HL-60 (cell line): Measurements from ENCODE around the gene PRL.

Experiments used
- DNase-seq, 2 experiments: peaks; one replicate each; pipeline ENCODE4 v3.0.0-alpha.2; 2010 to 2020; ENCODE audit warnings: low read depth in 1 of 2, low spot score in 1 of 2
- H3K27ac ChIP-seq: fragments of 250-450 bp; sonication (Bioruptor Pico); replicated peaks from 2 replicates; pipeline ENCODE4 v1.5.1; 2020; ENCODE audit warnings: mild to moderate bottlenecking, moderate library complexity
- H3K27me3 ChIP-seq: fragments of 250-450 bp; sonication (Bioruptor Pico); 2 replicates; pipeline ENCODE4 v1.5.1; 2021; ENCODE audit warnings: mild to moderate bottlenecking, moderate library complexity; ENCODE audit not compliant: insufficient read depth, poor library complexity, severe bottlenecking
- H3K4me3 ChIP-seq: replicated peaks from 2 replicates; pipeline ENCODE4 v1.5.1; 2011; ENCODE audit warnings: mild to moderate bottlenecking, control low read depth, low read length; ENCODE audit not compliant: insufficient read depth
- CTCF ChIP-seq: IDR thresholded peaks from one replicate; pipeline ENCODE4 v1.5.1; 2011; ENCODE audit warnings: low read length, control low read depth, inconsistent platforms; ENCODE audit not compliant: insufficient read depth
- GABPA ChIP-seq: IDR thresholded peaks from 2 replicates; pipeline ENCODE4 v1.6.1; 2012; ENCODE audit warnings: low read depth
- POLR2AphosphoS5 ChIP-seq: IDR thresholded peaks from 2 replicates; pipeline ENCODE4 v1.6.1; 2012; ENCODE audit warnings: low read depth
- REST ChIP-seq: IDR thresholded peaks from 2 replicates; pipeline ENCODE4 v1.6.1; 2012; ENCODE audit warnings: low read depth; ENCODE audit not compliant: insufficient replicate concordance
- SPI1 ChIP-seq: IDR thresholded peaks from 2 replicates; pipeline ENCODE4 v1.6.1; 2012; ENCODE audit warnings: low read depth, mild to moderate bottlenecking, borderline replicate concordance

The PRL gene

GRCh38 chr6:22330941-22331340, 34.1 kb upstream of the PRL start:
- Histone ChIP-seq H3K27me3 (no peaks in the 10 kb centered on the region), H3K4me3 (no peak overlapping the region), H3K27ac (no peak overlapping the region)
- TF ChIP-seq SPI1 (no peak), POLR2AphosphoS5 (no peak), REST (no peak), CTCF (no peak), GABPA (no peak)
- DNase-seq, result no peak

GRCh38 chr6:22328474-22328873, 31.6 kb upstream of the PRL start:
- no peak for DNase-seq

GRCh38 chr6:22327881-22328280, 31.0 kb upstream of the PRL start:
- TF ChIP-seq GABPA (no peak), POLR2AphosphoS5 (no peak), CTCF (no peak), REST (no peak), SPI1 (no peak)
- Histone ChIP-seq H3K4me3 (no peak overlapping the region), H3K27ac (no peak overlapping the region)

More at GRCh38 chr6:22328474-22328873, 31.6 kb upstream of the PRL start:
- Histone ChIP-seq H3K27me3 (no peaks in the 10 kb centered on the region), H3K27ac (no peak overlapping the region), H3K4me3 (no peak overlapping the region)
- TF ChIP-seq REST (no peak), CTCF (no peak), SPI1 (no peak), GABPA (no peak), POLR2AphosphoS5 (no peak)

More at GRCh38 chr6:22327881-22328280, 31.0 kb upstream of the PRL start:
- no peaks in the 10 kb centered on the region for H3K27me3 ChIP-seq
- DNase-seq, result no peak
